Measurements from ENCODE around the gene IKZF2. TPM values are rescaled to one million over a fixed set of nuclear protein-coding genes. Genes with fewer than 3 reads are reported as not detected.

IKZF2 gene
- total RNA-seq, 1 experiment from 2014 or later, result 26.1 TPM

GRCh38 chr2:213149294-213149875 lies 2.0 kb downstream of the IKZF2 start:
- no peak for TF ChIP-seq CTCF (IDR thresholded peaks at IDR 0.05; ENCODE audit: unreplicated experiment)
- CTCF ChIA-PET, result interaction anchor here (0.7 to 2.7 kb wide), 5 partner anchors 169 to 413 kb away, joined by 3 to 8 read pairs (median 5); no protein-coding TSS in a partner anchor
- no peak for DNase-seq
- peak overlapping the region; percentile 82 for H3K4me3 Mint-ChIP-seq (ENCODE audit: low read depth, unreplicated experiment)
- intact Hi-C loops (cut with micrococcal nuclease; ENCODE audit: unreplicated experiment), result no loop called here
- H3K27me3 Mint-ChIP-seq (ENCODE audit: unreplicated experiment), result no peaks in the 10 kb centered on the region
- no TSS peak for BruUV-seq (replicated peaks)
- peaks cover 16% of the 10 kb centered on the region for H3K4me1 Mint-ChIP-seq (ENCODE audit: low read depth, unreplicated experiment)
- H3K36me3 Mint-ChIP-seq (ENCODE audit: insufficient read depth, unreplicated experiment), result peaks cover 42% of the 10 kb centered on the region
- H3K9me3 Mint-ChIP-seq (ENCODE audit: low read depth, unreplicated experiment), result no peaks in the 10 kb centered on the region
- H3K27ac Mint-ChIP-seq (ENCODE audit: unreplicated experiment), result peak overlapping the region; percentile 73

GRCh38 chr2:213148572-213149261 lies 2.7 kb downstream of the IKZF2 start:
- Mint-ChIP-seq H3K27me3 (ENCODE audit: unreplicated experiment) (no peaks in the 10 kb centered on the region), H3K4me1 (ENCODE audit: low read depth, unreplicated experiment) (peaks cover 16% of the 10 kb centered on the region), H3K9me3 (ENCODE audit: low read depth, unreplicated experiment) (no peaks in the 10 kb centered on the region), H3K36me3 (ENCODE audit: insufficient read depth, unreplicated experiment) (peaks cover 42% of the 10 kb centered on the region), H3K27ac (ENCODE audit: unreplicated experiment) (peak overlapping the region; percentile 73), H3K4me3 (ENCODE audit: low read depth, unreplicated experiment) (peak overlapping the region; percentile 82)
- no peak for DNase-seq
- no TSS peak for BruUV-seq (replicated peaks)
- intact Hi-C loops (cut with micrococcal nuclease; ENCODE audit: unreplicated experiment), result no loop called here
- CTCF ChIA-PET, result interaction anchor here (2.7 kb wide), 1 partner anchor 372 kb away, joined by 8 read pairs; no protein-coding TSS in a partner anchor
- TF ChIP-seq CTCF (IDR thresholded peaks at IDR 0.05; ENCODE audit: unreplicated experiment), result no peak

GRCh38 chr2:213147538-213147937 lies 3.9 kb downstream of the IKZF2 start:
- H3K27me3 Mint-ChIP-seq (ENCODE audit: unreplicated experiment), result no peaks in the 10 kb centered on the region
- CTCF ChIA-PET, result no interaction called here
- intact Hi-C loops (cut with micrococcal nuclease; ENCODE audit: unreplicated experiment), result no loop called here
- H3K4me1 Mint-ChIP-seq (ENCODE audit: low read depth, unreplicated experiment), result peaks cover 16% of the 10 kb centered on the region
- H3K9me3 Mint-ChIP-seq (ENCODE audit: low read depth, unreplicated experiment), result no peaks in the 10 kb centered on the region
- H3K27ac Mint-ChIP-seq (ENCODE audit: unreplicated experiment), result no peak overlapping the region
- DNase-seq, result no peak
- no peak for TF ChIP-seq CTCF (IDR thresholded peaks at IDR 0.05; ENCODE audit: unreplicated experiment)
- no TSS peak for BruUV-seq (replicated peaks)
- H3K36me3 Mint-ChIP-seq (ENCODE audit: insufficient read depth, unreplicated experiment), result peaks cover 40% of the 10 kb centered on the region
- no peak overlapping the region for H3K4me3 Mint-ChIP-seq (ENCODE audit: low read depth, unreplicated experiment)

GRCh38 chr2:213145715-213146242 lies 5.6 kb downstream of the IKZF2 start:
- Mint-ChIP-seq H3K4me3 (ENCODE audit: low read depth, unreplicated experiment) (no peak overlapping the region), H3K27ac (ENCODE audit: unreplicated experiment) (no peak overlapping the region), H3K9me3 (ENCODE audit: low read depth, unreplicated experiment) (no peaks in the 10 kb centered on the region), H3K27me3 (ENCODE audit: unreplicated experiment) (no peaks in the 10 kb centered on the region), H3K4me1 (ENCODE audit: low read depth, unreplicated experiment) (peaks cover 16% of the 10 kb centered on the region), H3K36me3 (ENCODE audit: insufficient read depth, unreplicated experiment) (peaks cover 22% of the 10 kb centered on the region)
- intact Hi-C loops (cut with micrococcal nuclease; ENCODE audit: unreplicated experiment), result no loop called here
- no TSS peak for BruUV-seq (replicated peaks)
- DNase-seq, result no peak
- TF ChIP-seq CTCF (IDR thresholded peaks at IDR 0.05; ENCODE audit: unreplicated experiment), result no peak
- CTCF ChIA-PET, result interaction anchor here (0.8 kb wide), 1 partner anchor 111 kb away, joined by 3 read pairs; no protein-coding TSS in a partner anchor

Measured in Calu3 (cell line).